Panc1 (cell line): ENCODE measurements around the gene PRKAG2. TPM values are rescaled to one million over a fixed set of nuclear protein-coding genes. Genes with fewer than 3 reads are reported as not detected.
A peak's percentile ranks its signal among the peaks of the same experiment; 100 is the strongest.

Experiments used
- ATAC-seq: fragments of 200-7000 bp; cut with Tn5 transposase; 2 replicates; pipeline ENCODE4 v1.9.1; 2020; ENCODE audit warnings: mild to moderate bottlenecking, moderate library complexity
- BruUV-seq: library from RNA; stranded (reverse); fragments of 400-500 nt; replicated peaks from 2 replicates; lab custom pipeline; 2021; lab: Mats Ljungman, UMichigan
- CTCF ChIA-PET: fragments of 300-600 bp; sonication (Branson Sonifier 250); formaldehyde crosslinking; loops from one replicate; lab custom pipeline; 2022; ENCODE audit warnings: antibody characterized with exemption; lab: Charles Lee
- POLR2A ChIA-PET: fragments of 300-600 bp; sonication (Branson Sonifier 250); formaldehyde crosslinking; loops from one replicate; lab custom pipeline; 2022; ENCODE audit warnings: antibody characterized with exemption; lab: Charles Lee
- DNase-seq: peaks from one replicate; pipeline ENCODE4 v3.0.0-alpha.2; 2010; ENCODE audit warnings: low read depth, low spot score
- H3K27ac ChIP-seq: 2 replicates; pipeline ENCODE4 v1.5.1; 2011; ENCODE audit warnings: mild to moderate bottlenecking, low read length, inconsistent platforms
- H3K27me3 ChIP-seq: fragments of 200-500 bp; sonication (Bioruptor generic); 2 replicates; pipeline ENCODE4 v1.6.0; 2014; ENCODE audit warnings: low read length, inconsistent platforms; ENCODE audit not compliant: control insufficient read depth, insufficient read depth
- H3K36me3 ChIP-seq: fragments of 200-500 bp; sonication (Bioruptor generic); 2 replicates; pipeline ENCODE4 v1.5.1; 2014; ENCODE audit warnings: inconsistent platforms, mild to moderate bottlenecking, low read length, moderate library complexity; ENCODE audit not compliant: control insufficient read depth, insufficient read depth
- H3K4me1 ChIP-seq: 2 replicates; pipeline ENCODE4 v1.5.1; 2011; ENCODE audit warnings: inconsistent platforms, mild to moderate bottlenecking, low read length, moderate library complexity; ENCODE audit not compliant: control insufficient read depth, insufficient read depth
- H3K4me3 ChIP-seq, 2 experiments: 2 replicates each; pipeline ENCODE4 v1.5.1; 2011 to 2012; ENCODE audit warnings: low read depth in 2 of 2, low read length in 2 of 2, mild to moderate bottlenecking in 2 of 2, inconsistent platforms in 1 of 2, moderate library complexity in 1 of 2
- H3K9me3 ChIP-seq: fragments of 200-500 bp; sonication (Bioruptor generic); 2 replicates; pipeline ENCODE4 v1.5.1; 2014; ENCODE audit warnings: low read depth, mild to moderate bottlenecking, inconsistent platforms, low read length, moderate library complexity; ENCODE audit not compliant: control insufficient read depth, insufficient read depth
- POLR2AphosphoS5 ChIP-seq: IDR thresholded peaks from 2 replicates; pipeline ENCODE4 v1.6.1; 2012; ENCODE audit warnings: mild to moderate bottlenecking, low read depth, low read length, moderate library complexity
- SIN3A ChIP-seq: IDR thresholded peaks from 2 replicates; pipeline ENCODE4 v1.6.1; 2012; ENCODE audit warnings: low read depth, mild to moderate bottlenecking, low read length, moderate library complexity, borderline replicate concordance; ENCODE audit not compliant: insufficient read depth
- TCF7L2 ChIP-seq: IDR thresholded peaks from 2 replicates; pipeline ENCODE4 v1.6.1; 2011; ENCODE audit warnings: mild to moderate bottlenecking, low read depth, low read length, inconsistent platforms
- in situ Hi-C: cut with HindIII; loops from 2 replicates; pipeline ENCODE4 v1.10.0; 2016; ENCODE audit warnings: low sequenced_read_pairs, low pct_unique_long_range_greater_than_20kb
- intact Hi-C: fragments of 100-400 bp; cut with micrococcal nuclease; formaldehyde crosslinking; loops from one replicate; pipeline ENCODE4 v1.10.0; 2022; ENCODE audit not compliant: unreplicated experiment
- total RNA-seq: library from RNA; stranded (reverse); gene quantifications from one replicate; pipeline ENCODE4 v1.2.1, GENCODE V29; 2021; ENCODE audit not compliant: unreplicated experiment
- TF ChIP-seq, protein P1 (sequence below), 2 experiments: IDR thresholded peaks; 2 replicates each; pipeline ENCODE4 v1.6.1; 2011 to 2012; ENCODE audit warnings: low read depth in 2 of 2, control low read depth in 1 of 2, low read length in 1 of 2, mild to moderate bottlenecking in 1 of 2, moderate library complexity in 1 of 2; ENCODE audit not compliant: insufficient read depth in 1 of 2
- TF ChIP-seq, protein P2 (sequence below): fragments of 450-650 bp; IDR thresholded peaks from 2 replicates; pipeline ENCODE4 v1.5.1; 2017; ENCODE audit warnings: mild to moderate bottlenecking

PRKAG2 gene
- total RNA-seq, 1 experiment from 2014 or later: 71.6 TPM

DNA sequence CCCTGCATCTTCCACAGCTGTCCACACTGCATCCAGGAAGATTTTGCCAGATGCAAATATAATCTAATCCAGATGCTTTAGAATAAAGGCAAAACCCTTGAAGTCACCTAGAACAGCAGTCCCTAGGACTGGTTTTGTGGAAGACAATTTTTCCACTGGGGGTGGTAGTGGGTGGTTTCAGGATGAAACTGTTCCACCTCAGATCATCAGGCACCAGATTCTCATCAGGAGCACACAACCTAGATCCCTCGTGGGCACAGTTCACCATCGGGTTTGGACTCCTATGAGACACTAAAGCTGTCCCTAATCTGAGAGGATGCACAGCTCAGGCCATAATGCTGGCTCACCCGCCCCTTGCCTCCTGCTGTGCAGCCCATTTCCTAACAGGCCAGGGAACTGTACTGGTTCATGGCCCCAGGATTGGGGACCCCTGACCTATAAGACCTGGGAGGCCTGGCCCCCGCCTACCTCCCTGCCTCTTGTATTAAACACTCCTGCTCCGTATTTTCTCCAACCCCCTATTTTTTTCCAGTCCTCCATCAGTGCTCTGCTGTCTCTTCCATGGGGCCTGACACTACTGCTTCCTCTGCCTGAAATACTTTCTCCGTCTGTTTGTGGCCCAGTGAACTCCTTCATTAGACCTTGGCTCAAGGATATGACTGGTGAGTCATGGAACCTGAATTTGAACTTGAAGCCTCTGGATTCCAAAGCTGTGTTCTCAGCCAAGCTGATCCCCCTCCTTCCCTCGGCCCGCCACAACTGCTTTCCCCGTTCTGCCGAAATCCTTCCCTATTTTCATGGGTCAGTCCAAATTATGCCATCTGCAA lies 277.3 kb downstream of the PRKAG2 start:
- peaks cover under 1% of the 10 kb centered on the region; the same call in 1 of the 2 replicates for H3K36me3 ChIP-seq
- no peaks in the 10 kb centered on the region for H3K9me3 ChIP-seq
- CTCF ChIA-PET: interaction anchor here (0.6 kb wide), 1 partner anchor 77 kb away, joined by 7 read pairs; no protein-coding TSS in a partner anchor
- H3K27me3 ChIP-seq: no peaks in the 10 kb centered on the region
- TF ChIP-seq, protein P1, sequence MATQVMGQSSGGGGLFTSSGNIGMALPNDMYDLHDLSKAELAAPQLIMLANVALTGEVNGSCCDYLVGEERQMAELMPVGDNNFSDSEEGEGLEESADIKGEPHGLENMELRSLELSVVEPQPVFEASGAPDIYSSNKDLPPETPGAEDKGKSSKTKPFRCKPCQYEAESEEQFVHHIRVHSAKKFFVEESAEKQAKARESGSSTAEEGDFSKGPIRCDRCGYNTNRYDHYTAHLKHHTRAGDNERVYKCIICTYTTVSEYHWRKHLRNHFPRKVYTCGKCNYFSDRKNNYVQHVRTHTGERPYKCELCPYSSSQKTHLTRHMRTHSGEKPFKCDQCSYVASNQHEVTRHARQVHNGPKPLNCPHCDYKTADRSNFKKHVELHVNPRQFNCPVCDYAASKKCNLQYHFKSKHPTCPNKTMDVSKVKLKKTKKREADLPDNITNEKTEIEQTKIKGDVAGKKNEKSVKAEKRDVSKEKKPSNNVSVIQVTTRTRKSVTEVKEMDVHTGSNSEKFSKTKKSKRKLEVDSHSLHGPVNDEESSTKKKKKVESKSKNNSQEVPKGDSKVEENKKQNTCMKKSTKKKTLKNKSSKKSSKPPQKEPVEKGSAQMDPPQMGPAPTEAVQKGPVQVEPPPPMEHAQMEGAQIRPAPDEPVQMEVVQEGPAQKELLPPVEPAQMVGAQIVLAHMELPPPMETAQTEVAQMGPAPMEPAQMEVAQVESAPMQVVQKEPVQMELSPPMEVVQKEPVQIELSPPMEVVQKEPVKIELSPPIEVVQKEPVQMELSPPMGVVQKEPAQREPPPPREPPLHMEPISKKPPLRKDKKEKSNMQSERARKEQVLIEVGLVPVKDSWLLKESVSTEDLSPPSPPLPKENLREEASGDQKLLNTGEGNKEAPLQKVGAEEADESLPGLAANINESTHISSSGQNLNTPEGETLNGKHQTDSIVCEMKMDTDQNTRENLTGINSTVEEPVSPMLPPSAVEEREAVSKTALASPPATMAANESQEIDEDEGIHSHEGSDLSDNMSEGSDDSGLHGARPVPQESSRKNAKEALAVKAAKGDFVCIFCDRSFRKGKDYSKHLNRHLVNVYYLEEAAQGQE (IDR thresholded peaks at IDR 0.05; ENCODE audit: insufficient read depth in 1 of 2, low read depth in 2 of 2, low read length in 1 of 2): no peak
- peak; percentile 54; the same call in 1 of the 2 replicates for TF ChIP-seq POLR2AphosphoS5
- peak overlapping the region; percentile 8 to 11; a peak in 2 of 4 replicates for H3K4me3 ChIP-seq
- peaks cover 57% of the 10 kb centered on the region for H3K4me1 ChIP-seq
- ATAC-seq: peak; percentile 85
- in situ Hi-C loops (no loop called here), intact Hi-C loops (no loop called here)
- no TSS peak for BruUV-seq
- DNase-seq: peak; percentile 73
- POLR2A ChIA-PET: interaction anchor here (0.6 kb wide), 1 partner anchor 11 kb away, joined by 13 read pairs; no protein-coding TSS in a partner anchor
- H3K27ac ChIP-seq: peak overlapping the region; percentile 99

DNA sequence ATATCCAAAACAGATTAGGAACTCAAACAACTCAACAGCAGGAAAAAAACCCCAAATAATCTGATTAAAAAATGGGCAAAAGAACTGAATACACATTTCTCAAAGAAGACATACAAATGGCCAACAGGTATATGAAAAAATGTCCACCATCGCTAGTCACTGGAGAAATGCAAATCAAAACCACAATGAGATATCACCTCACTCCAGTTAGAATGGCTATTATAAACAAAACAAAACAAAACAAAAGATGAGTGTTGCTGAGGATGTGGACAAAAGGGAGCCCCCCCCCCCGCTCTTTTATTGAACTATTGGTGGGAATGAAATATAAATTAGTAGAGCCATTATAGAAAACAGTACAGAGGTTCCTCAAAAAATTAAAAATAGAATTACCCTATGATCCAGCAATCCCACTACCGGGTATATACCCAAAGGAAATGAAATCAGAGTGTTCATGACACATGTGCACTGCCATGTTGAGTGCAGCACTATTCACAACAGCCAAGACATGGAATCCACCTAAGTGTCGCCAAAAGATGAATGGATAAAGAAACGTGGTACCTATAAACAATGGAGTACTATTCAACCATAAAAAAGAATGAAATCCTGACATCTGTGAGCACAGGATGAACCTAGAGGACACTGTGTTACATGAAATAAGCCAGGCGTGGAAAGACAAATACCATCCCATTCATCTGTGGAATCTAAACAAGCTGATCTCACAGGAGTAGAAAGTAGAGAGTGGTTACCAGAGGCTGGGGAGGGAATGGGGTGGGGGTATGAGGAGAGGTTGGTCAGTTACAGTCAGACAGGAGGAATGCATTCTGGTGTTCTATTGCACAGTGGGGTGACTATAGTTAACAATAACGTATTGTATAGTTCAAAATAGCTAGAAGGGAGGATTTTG lies 279.1 kb downstream of the PRKAG2 start:
- CTCF ChIA-PET: interaction anchor here (0.6 kb wide), 2 partner anchors 11 to 118 kb away, joined by 3 to 10 read pairs; no protein-coding TSS in a partner anchor
- TF ChIP-seq, protein P1 (IDR thresholded peaks at IDR 0.05; ENCODE audit: insufficient read depth in 1 of 2, low read depth in 2 of 2, low read length in 1 of 2): no peak
- no peak for TF ChIP-seq POLR2AphosphoS5
- TF ChIP-seq, protein P2, sequence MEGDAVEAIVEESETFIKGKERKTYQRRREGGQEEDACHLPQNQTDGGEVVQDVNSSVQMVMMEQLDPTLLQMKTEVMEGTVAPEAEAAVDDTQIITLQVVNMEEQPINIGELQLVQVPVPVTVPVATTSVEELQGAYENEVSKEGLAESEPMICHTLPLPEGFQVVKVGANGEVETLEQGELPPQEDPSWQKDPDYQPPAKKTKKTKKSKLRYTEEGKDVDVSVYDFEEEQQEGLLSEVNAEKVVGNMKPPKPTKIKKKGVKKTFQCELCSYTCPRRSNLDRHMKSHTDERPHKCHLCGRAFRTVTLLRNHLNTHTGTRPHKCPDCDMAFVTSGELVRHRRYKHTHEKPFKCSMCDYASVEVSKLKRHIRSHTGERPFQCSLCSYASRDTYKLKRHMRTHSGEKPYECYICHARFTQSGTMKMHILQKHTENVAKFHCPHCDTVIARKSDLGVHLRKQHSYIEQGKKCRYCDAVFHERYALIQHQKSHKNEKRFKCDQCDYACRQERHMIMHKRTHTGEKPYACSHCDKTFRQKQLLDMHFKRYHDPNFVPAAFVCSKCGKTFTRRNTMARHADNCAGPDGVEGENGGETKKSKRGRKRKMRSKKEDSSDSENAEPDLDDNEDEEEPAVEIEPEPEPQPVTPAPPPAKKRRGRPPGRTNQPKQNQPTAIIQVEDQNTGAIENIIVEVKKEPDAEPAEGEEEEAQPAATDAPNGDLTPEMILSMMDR: no peak
- TF ChIP-seq SIN3A: no peak
- no peak for TF ChIP-seq TCF7L2
- no TSS peak for BruUV-seq
- peak overlapping the region; percentile 99 for H3K27ac ChIP-seq
- POLR2A ChIA-PET: interaction anchor here (0.6 kb wide), 1 partner anchor 19 kb away, joined by 4 read pairs; no protein-coding TSS in a partner anchor
- peak; percentile 83 for ATAC-seq
- in situ Hi-C loops (no loop called here), intact Hi-C loops (no loop called here)
- H3K27me3 ChIP-seq: no peaks in the 10 kb centered on the region
- H3K4me3 ChIP-seq: no peak overlapping the region
- DNase-seq: peak; percentile 56
- H3K9me3 ChIP-seq: no peaks in the 10 kb centered on the region
- H3K36me3 ChIP-seq: peaks cover 5% of the 10 kb centered on the region
- H3K4me1 ChIP-seq: peaks cover 57% of the 10 kb centered on the region
